GM12874 (cell line): ENCODE data around the gene ZNF74.

Source experiments
- CTCF ChIP-seq: IDR thresholded peaks from 2 replicates; pipeline ENCODE4 v1.5.1; 2011; ENCODE audit warnings: low read depth, mild to moderate bottlenecking, control low read depth, low read length, moderate library complexity; ENCODE audit not compliant: insufficient read depth

The ZNF74 gene

DNA sequence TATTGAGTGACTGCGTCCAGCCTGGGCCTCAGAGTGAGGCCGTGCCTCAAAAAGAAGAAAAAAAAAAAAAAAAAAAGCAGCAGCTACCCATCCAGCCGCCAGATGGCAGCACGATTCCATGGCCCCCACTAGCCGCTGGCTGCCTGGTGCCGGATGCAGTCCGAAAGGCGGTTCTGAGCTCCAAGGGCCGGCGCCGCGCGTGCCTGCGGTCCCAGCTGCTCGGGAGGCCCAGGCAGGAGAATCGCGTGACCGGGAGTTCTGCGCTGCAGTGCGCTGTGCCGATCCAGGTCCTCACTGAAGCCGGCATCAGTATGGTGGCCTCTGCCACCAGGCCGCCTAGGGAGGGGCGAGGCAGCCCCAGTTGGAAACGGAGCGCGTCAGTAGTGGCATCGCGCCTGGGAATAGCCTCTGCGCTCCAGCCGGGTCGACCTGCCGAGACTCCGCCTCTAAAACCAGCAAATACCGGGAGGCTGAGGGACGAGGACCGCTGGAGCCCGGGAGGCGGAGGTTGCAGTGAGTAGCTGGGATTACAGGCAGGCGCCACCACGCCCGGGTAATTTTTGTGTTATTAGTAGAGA is 24.3 kb downstream of the ZNF74 start:
- TF ChIP-seq CTCF: peak; percentile 91

- TF ChIP-seq CTCF: no peak
These were observed 25.7 kb downstream of the ZNF74 start for GRCh38 chr22:20419664-20419951.

DNA sequence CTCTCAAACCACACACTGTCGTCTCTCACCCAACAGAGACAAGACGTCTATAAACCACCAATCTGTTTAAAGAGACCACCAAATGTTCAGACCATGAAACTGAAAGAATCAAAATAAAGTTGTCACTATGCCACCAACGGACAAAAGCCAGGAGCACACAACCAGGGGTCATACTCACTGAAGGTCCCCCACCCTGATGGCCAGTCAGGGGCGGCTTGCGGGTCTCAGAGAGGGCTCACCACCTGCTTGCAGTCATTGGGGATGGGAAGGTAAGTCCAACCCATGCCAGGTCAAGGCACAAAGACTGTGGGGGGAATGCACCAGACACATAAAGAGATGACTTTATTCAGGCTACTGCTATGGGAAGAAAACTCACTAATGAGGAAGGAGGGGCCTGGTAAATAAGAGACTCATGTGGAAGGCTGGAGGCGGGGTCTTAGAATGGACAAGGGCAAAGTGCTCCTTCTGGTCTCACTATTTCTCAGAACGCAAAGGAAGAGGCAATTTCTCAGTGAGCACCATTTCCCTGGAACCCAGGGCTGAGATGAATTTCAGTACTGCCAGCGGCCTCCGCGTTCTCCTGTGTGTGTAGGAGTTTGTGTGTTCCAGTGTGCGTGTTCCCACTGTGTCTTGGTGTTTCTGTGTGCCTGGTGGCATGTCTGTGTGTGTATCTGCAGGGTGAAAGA is 26.3 kb downstream of the ZNF74 start:
- TF ChIP-seq CTCF: no peak

- TF ChIP-seq CTCF: no peak
These were observed 27.5 kb downstream of the ZNF74 start for GRCh38 chr22:20421507-20421874.

DNA sequence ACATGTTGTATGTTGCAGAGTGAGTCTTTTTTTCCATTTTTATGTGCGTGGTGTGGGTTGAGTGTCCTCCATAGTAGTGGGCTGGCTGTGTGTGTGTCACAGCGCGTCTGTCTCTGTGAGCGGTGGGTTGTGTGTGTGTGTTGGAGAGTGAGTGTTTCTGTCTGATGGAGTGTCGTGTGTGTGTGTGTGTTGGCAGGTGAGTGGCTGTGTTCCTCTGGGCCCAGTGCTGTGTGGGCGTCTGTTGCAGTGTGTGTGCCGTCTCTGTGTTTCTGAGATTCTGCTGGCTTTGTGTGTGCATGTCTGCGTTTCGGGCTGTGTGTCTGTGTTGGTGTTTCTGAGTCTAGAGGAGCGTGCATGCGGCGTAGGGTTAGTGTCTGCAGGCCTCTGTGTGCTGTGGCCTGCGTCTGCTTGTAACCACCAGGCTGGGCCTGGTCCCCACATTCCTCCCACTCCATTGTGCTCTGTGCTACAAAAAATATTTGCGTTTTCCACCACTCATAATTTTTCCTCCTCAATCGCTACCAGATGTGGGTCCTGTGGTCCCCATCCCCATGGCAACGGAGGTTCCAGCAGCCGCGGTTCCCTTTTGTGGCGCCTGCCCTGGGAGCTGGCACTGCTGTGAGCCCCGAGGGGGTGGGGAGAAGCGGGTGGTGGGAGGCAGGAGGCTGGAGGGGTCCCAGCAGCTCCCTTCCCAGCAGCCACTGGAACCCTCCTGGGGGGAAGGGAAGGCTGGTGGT is 28.5 kb downstream of the ZNF74 start:
- no peak for TF ChIP-seq CTCF

DNA sequence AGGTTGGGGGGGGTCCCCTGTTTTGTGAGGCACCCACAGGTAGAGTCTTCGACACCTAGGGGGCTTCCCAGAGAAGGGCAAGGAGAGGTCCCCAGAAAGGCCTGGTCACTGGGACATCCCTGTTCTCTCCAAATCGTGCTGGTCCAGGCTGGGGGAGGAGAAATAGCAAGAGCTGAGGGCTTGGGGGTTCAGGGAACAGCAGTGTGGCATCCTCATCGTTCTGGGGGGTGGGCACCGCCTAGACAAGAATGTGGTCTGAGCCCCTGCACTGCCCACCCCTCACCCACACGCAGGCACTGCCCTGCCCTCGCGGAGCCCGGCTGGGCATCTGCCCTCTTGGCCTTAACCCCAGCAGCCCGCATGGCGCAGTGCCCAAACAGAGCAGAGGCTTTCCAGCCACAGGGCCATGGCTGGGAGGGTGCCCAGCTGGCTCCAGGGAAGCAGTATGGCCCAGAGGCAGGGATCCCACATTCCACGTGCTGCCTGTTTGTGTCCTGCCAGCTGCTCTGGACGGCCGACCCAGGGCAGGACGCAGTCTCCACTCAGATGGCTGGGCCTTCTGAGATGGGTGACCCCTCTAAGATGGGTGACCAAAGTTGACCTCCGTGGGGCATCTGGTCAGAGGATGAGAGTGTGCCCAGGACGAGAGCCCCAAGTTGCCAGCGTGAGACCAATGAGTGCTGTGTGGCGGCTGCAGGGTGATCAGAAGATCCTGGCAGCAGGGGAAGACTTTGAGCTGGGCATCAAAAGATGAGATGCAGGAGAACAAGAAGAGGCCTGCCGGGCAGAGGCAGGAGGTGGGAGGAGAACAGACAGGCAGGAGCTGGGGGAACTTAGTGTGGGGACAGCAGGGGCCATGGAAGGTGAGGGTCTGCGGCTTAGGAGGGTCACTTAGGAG is 29.3 kb downstream of the ZNF74 start:
- TF ChIP-seq CTCF: no peak
